GM13976 (cell line): Measurements from ENCODE around the gene SRP68.

Experiments used
- DNase-seq: peaks from one replicate; pipeline ENCODE4 v3.0.0; 2012; ENCODE audit warnings: low spot score
- in situ Hi-C: fragments of 300-500 bp; cut with MboI; formaldehyde crosslinking; loops from one replicate; pipeline ENCODE4 v1.12.0; 2022; ENCODE audit warnings: low sequenced_read_pairs, mixed read lengths, inconsistent platforms; ENCODE audit not compliant: unreplicated experiment
- TF ChIP-seq, protein P1 (sequence below): IDR thresholded peaks from 2 replicates; pipeline ENCODE4 v1.5.1; 2012; ENCODE audit warnings: borderline replicate concordance, mild to moderate bottlenecking; ENCODE audit not compliant: insufficient read depth; ENCODE audit errors: extremely low read depth, missing control alignments, control extremely low read depth

The SRP68 gene

DNA sequence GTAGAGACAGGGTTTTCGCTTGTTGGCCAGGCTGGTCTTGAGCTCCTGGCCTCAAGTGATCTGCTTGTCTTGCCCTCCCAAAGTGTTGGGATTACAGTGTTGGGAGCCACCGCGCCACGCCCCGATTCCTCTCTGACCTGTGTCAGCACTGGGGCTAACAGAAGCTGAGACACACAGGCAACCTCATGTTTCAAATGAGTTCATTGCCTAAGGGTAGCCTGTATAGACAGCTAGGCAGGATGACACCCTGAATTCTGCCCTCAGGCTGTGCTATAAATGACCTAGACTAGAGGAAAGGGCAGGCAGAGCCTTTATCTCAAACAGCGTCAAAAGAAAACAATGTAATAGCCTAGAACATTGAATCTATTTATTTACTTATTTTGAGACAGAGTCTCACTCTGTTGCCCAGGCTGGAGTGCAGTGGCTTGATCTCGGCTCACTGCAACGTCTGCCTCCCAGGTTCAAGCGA lies 74.0 kb downstream of the SRP68 start:
- in situ Hi-C loops = no loop called here
- TF ChIP-seq, protein P1, sequence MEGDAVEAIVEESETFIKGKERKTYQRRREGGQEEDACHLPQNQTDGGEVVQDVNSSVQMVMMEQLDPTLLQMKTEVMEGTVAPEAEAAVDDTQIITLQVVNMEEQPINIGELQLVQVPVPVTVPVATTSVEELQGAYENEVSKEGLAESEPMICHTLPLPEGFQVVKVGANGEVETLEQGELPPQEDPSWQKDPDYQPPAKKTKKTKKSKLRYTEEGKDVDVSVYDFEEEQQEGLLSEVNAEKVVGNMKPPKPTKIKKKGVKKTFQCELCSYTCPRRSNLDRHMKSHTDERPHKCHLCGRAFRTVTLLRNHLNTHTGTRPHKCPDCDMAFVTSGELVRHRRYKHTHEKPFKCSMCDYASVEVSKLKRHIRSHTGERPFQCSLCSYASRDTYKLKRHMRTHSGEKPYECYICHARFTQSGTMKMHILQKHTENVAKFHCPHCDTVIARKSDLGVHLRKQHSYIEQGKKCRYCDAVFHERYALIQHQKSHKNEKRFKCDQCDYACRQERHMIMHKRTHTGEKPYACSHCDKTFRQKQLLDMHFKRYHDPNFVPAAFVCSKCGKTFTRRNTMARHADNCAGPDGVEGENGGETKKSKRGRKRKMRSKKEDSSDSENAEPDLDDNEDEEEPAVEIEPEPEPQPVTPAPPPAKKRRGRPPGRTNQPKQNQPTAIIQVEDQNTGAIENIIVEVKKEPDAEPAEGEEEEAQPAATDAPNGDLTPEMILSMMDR = no peak
- no peak for DNase-seq

DNA sequence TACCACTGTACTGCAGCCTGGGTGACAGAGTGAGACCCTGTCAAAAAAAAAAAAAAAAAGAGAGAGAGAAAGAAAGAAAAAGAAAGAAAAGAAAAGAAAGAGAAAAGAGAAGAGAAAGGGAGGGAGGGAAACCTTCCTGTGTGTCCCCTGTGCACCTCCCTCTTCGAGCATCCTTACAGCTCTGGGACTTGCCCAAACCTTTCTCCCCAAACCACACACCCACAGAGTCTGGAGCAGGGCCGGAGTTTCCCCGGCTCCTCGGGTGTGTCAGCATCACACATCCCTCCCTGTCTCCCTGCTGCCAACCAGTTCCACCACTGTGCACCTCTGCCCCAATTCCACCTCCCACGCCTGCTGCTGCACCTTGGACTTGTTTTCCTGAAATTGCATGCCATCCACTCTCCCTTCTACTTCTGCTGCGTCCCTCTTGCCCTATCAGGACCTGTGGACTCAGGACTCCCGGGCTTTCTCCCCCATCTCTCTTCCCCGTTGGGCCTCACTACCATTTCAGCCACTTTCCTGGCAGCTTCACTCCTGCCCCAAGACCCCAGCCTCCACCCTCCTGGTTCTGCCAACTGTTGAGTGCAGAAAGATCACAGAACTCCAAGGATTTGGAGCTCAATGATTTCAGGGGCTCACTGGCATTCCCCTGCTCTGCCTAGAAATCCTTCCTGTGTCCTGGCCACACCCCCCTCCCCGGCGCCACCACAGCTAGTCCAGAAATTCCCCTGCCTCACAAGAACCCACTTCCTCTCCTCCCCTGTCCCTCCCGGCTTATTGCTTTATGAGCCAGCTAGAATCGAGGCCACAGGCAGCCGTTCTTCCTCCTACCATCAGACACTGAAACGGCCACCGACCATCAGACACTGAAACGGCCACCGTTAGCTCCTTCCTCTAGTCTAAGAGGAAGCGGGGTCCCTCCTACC lies 75.4 kb downstream of the SRP68 start:
- in situ Hi-C loops = no loop called here
- TF ChIP-seq, protein P1 = no peak
- peak; percentile 72 for DNase-seq

DNA sequence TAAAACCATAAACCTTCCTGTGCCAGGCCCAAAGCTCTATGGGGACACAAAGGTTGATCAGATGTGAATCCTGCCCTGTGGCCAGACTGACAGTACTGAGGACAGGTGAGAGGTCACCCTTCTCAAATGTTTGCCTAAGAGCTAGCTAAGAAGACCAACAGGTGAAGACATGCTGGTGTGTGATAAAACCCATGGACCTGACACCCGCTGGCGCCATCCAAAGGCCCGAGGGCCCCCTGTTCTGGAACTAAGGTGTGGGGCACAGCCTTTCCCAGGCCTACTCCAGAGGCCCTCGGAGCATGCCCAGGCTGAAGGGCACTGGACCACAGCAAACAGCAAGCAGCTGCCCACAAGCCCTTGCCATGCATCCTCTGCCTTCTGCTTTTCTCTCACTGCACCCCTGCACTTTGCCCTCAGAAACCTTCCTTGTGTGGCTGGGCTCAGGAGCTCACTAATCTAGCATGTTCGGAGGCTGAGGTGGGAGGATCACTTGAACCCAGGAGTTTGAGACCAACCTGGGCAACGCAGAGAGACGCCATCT lies 76.9 kb downstream of the SRP68 start:
- in situ Hi-C loops = no loop called here
- no peak for DNase-seq
- TF ChIP-seq, protein P1 = no peak

DNA sequence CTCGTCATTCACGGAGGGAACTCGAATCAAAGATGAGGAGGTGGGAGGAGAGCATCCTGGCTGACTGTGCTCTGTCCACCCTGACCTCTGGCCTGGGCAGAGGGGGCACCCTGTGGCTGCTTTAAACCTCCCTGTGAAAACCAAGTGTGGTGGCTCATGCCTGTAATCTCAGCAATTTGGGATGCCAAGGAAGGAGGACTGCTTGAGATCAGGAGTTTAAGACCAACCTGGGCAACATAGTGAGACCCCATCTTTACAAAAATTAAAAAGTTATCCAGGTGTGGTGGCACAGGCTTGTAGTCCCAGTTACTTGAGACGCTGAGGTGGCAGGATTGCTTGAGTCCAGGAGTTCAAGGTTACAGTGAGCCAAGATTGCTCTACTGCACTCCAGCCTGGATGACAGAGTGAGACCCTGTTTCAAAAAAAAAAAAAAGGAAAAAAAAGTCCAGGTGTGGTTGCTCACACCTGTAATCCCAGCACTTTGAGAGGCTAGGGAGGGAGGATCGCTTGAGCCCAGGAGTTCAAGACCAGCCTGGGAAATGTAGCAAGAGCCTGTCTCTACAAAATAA lies 77.4 kb downstream of the SRP68 start:
- in situ Hi-C loops = no loop called here
- no peak for DNase-seq
- TF ChIP-seq, protein P1 = no peak

DNA sequence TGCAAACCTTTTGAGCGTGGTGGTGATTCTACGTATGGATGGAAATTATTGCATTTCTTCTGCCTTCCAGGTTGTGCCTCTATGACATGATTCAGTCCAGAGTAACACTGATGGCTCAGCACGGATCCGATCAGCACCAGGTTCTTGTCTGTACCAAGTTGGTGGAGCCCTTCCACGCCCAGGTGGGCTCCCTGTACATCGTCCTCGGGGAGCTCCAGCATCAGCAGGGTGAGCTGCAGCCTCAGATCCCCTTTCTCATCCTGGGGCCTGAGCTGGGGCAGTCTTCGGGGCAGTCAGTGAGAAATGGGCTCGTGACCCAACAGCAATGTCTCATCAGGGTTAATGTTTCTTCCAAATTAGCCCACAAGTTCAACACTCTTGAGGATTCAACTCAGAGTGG lies 80.9 kb downstream of the SRP68 start:
- TF ChIP-seq, protein P1 = no peak
- no peak for DNase-seq
- in situ Hi-C loops = no loop called here
